Astrocyte (in vitro differentiated cells and primary cell): ENCODE results near the gene DSG2. TPM values are rescaled to one million over a fixed set of nuclear protein-coding genes. Genes with fewer than 3 reads are reported as not detected.

Experiments used
- DNase-seq: peaks from one replicate; pipeline ENCODE4 v3.0.0-alpha.2; 2010; ENCODE audit warnings: low read depth
- FAIRE-seq: peaks from 2 replicates; lab custom pipeline; 2011; peaks lifted over from hg19 to GRCh38; lab: Jason Lieb, UNC
- H2AFZ ChIP-seq: 2 replicates; pipeline ENCODE4 v1.6.0; 2012; ENCODE audit warnings: low read depth, low read length, inconsistent platforms
- H3K27ac ChIP-seq: 2 replicates; pipeline ENCODE4 v1.5.1; 2011; ENCODE audit warnings: low read depth, low read length, inconsistent platforms
- H3K27me3 ChIP-seq: 2 replicates; pipeline ENCODE4 v1.6.0; 2011; ENCODE audit warnings: low read length, inconsistent platforms; ENCODE audit not compliant: insufficient read depth
- H3K36me3 ChIP-seq: 2 replicates; pipeline ENCODE4 v1.5.1; 2011; ENCODE audit warnings: low read length, inconsistent platforms; ENCODE audit not compliant: insufficient read depth
- H3K4me1 ChIP-seq: 2 replicates; pipeline ENCODE4 v1.5.1; 2011; ENCODE audit warnings: low read length, inconsistent platforms; ENCODE audit not compliant: insufficient read depth
- H3K4me2 ChIP-seq: 2 replicates; pipeline ENCODE4 v1.6.0; 2012; ENCODE audit warnings: low read length, inconsistent platforms
- H3K4me3 ChIP-seq: 2 replicates; pipeline ENCODE4 v1.5.1; 2011; ENCODE audit warnings: low read depth, mild to moderate bottlenecking, low read length, inconsistent platforms; ENCODE audit not compliant: insufficient read depth
- H3K79me2 ChIP-seq: 2 replicates; pipeline ENCODE4 v1.6.0; 2012; ENCODE audit warnings: mild to moderate bottlenecking, low read length, inconsistent platforms; ENCODE audit not compliant: insufficient read depth
- H3K9ac ChIP-seq: 2 replicates; pipeline ENCODE4 v1.6.0; 2012; ENCODE audit warnings: mild to moderate bottlenecking, low read length, inconsistent platforms
- H3K9me3 ChIP-seq: 2 replicates; pipeline ENCODE4 v1.5.1; 2012; ENCODE audit warnings: low read depth, mild to moderate bottlenecking, low read length, inconsistent platforms; ENCODE audit not compliant: insufficient read depth
- H4K20me1 ChIP-seq: 2 replicates; pipeline ENCODE4 v1.6.0; 2012; ENCODE audit warnings: low read length, inconsistent platforms; ENCODE audit not compliant: insufficient read depth
- H3K27ac Mint-ChIP-seq: one replicate; pipeline ENCODE4 v1.8.0; 2021; ENCODE audit warnings: mild to moderate bottlenecking, mixed read lengths; ENCODE audit not compliant: unreplicated experiment
- H3K27me3 Mint-ChIP-seq: one replicate; pipeline ENCODE4 v1.8.0; 2021; ENCODE audit warnings: low read depth, mixed read lengths; ENCODE audit not compliant: unreplicated experiment
- H3K36me3 Mint-ChIP-seq: one replicate; pipeline ENCODE4 v1.8.0; 2021; ENCODE audit warnings: low read depth, mixed read lengths; ENCODE audit not compliant: unreplicated experiment
- H3K4me1 Mint-ChIP-seq: one replicate; pipeline ENCODE4 v1.8.0; 2021; ENCODE audit warnings: low read depth, mixed read lengths; ENCODE audit not compliant: unreplicated experiment
- H3K4me3 Mint-ChIP-seq: one replicate; pipeline ENCODE4 v1.8.0; 2021; ENCODE audit warnings: mild to moderate bottlenecking, moderate library complexity, mixed read lengths; ENCODE audit not compliant: unreplicated experiment
- H3K9me3 Mint-ChIP-seq: one replicate; pipeline ENCODE4 v1.8.0; 2021; ENCODE audit warnings: mild to moderate bottlenecking, mixed read lengths; ENCODE audit not compliant: unreplicated experiment
- EZH2 ChIP-seq: IDR thresholded peaks from 2 replicates; pipeline ENCODE4 v1.6.1; 2012; ENCODE audit warnings: mild to moderate bottlenecking, low read length, inconsistent platforms; ENCODE audit not compliant: insufficient read depth
- total RNA-seq: library from RNA; stranded (reverse); gene quantifications from 2 replicates; pipeline ENCODE4 v1.2.1, GENCODE V29; 2021
- TF ChIP-seq, protein P1 (sequence below): IDR thresholded peaks from 2 replicates; pipeline ENCODE4 v1.5.1; 2011; ENCODE audit warnings: low read depth, mild to moderate bottlenecking, inconsistent platforms, low read length, moderate library complexity; ENCODE audit not compliant: insufficient read depth

Gene DSG2
- total RNA-seq, 1 donor from 2014 or later: 154 TPM

DNA sequence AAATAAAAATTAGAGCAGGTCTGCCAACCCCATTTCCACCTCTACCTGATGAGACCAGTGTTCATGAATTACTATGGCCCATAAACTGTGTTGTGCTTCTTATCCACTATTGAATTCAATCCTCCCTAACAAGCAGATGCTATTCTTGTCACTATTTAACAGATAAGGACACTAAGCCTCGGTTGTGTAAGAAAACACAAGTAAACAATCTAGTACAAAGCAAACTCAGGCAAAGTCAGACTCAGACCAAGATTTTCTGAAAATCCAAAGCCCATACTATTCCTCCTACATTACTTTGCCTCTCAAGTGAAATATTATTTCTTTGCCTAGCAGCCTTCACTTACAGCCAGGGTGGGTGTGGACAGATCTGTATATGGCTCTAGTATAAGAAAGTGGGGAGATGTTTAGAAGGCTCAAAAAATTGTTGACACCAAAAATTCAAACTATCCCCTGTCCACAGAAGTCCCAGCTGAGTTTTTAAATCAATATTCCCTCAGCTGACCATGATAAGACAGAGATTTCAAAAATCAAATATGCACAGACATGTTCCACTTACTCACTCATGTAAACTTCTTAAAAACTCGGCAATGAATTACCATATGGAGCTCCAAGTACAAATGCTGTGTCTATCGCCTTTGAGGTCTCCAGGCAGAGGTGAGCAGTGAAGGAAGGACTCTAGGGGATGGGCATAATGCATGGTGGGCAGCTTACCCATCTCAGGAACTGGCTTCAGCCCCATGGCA is 77.7 kb downstream of the DSG2 start:
- FAIRE-seq: no peak
- H3K9me3 Mint-ChIP-seq: no peaks in the 10 kb centered on the region

DNA sequence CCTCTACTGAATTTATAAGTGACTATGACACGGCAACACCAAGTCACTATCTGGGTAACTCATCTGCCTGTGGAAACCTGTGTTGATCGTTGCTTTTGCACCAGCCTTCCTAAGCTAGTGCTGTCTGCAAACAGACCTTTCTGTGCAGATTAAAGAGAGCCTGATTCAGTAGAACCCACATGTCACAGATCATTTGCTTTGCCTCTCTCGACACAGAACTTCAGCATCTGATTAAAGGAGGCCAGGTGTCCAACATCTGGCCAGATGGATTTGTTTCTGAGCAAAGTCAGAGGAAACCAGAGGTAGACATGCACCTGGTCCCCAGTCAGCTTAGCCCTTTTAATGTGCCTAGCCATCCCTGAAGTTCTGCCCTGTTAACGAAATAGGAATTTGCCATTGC is 78.7 kb downstream of the DSG2 start:
- FAIRE-seq: no peak
- no peak for DNase-seq
- no peaks in the 10 kb centered on the region for H3K36me3 Mint-ChIP-seq

More for the DNA sequence above, 77.7 kb downstream of the DSG2 start:
- H3K27me3 Mint-ChIP-seq: peaks cover 10% of the 10 kb centered on the region
- no peak overlapping the region for H3K27ac ChIP-seq
- no peak overlapping the region for H2AFZ ChIP-seq
- H3K4me2 ChIP-seq: no peak overlapping the region
- no peaks in the 10 kb centered on the region for H3K27me3 ChIP-seq
- H3K9me3 ChIP-seq: no peaks in the 10 kb centered on the region
- no peak overlapping the region for H3K27ac Mint-ChIP-seq
- H3K4me3 Mint-ChIP-seq: no peak overlapping the region
- no peaks in the 10 kb centered on the region for H4K20me1 ChIP-seq
- no peak for DNase-seq
- H3K36me3 ChIP-seq: no peaks in the 10 kb centered on the region
- H3K36me3 Mint-ChIP-seq: no peaks in the 10 kb centered on the region
- H3K4me3 ChIP-seq: no peak overlapping the region
- H3K4me1 Mint-ChIP-seq: no peaks in the 10 kb centered on the region
- H3K4me1 ChIP-seq: no peaks in the 10 kb centered on the region
- TF ChIP-seq, protein P1, sequence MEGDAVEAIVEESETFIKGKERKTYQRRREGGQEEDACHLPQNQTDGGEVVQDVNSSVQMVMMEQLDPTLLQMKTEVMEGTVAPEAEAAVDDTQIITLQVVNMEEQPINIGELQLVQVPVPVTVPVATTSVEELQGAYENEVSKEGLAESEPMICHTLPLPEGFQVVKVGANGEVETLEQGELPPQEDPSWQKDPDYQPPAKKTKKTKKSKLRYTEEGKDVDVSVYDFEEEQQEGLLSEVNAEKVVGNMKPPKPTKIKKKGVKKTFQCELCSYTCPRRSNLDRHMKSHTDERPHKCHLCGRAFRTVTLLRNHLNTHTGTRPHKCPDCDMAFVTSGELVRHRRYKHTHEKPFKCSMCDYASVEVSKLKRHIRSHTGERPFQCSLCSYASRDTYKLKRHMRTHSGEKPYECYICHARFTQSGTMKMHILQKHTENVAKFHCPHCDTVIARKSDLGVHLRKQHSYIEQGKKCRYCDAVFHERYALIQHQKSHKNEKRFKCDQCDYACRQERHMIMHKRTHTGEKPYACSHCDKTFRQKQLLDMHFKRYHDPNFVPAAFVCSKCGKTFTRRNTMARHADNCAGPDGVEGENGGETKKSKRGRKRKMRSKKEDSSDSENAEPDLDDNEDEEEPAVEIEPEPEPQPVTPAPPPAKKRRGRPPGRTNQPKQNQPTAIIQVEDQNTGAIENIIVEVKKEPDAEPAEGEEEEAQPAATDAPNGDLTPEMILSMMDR: no peak
- TF ChIP-seq EZH2: no peak
- H3K9ac ChIP-seq: no peak overlapping the region
- H3K79me2 ChIP-seq: no peaks in the 10 kb centered on the region

More for the DNA sequence above, 78.7 kb downstream of the DSG2 start:
- H3K27ac ChIP-seq: no peak overlapping the region
- Mint-ChIP-seq H3K9me3 (no peaks in the 10 kb centered on the region), H3K27me3 (peaks cover 10% of the 10 kb centered on the region), H3K4me3 (no peak overlapping the region), H3K27ac (no peak overlapping the region), H3K4me1 (no peaks in the 10 kb centered on the region)
- H3K9me3 ChIP-seq: no peaks in the 10 kb centered on the region
- H4K20me1 ChIP-seq: no peaks in the 10 kb centered on the region
- no peaks in the 10 kb centered on the region for H3K79me2 ChIP-seq
- H3K4me3 ChIP-seq: no peak overlapping the region
- no peak overlapping the region for H2AFZ ChIP-seq
- no peaks in the 10 kb centered on the region for H3K27me3 ChIP-seq
- peaks cover 4% of the 10 kb centered on the region for H3K4me1 ChIP-seq
- no peak overlapping the region for H3K4me2 ChIP-seq
- no peak for TF ChIP-seq EZH2
- TF ChIP-seq, protein P1: no peak
- H3K36me3 ChIP-seq: no peaks in the 10 kb centered on the region
- no peak overlapping the region for H3K9ac ChIP-seq
